ENCODE data around the gene KCNC1. TPM values are rescaled to one million over a fixed set of nuclear protein-coding genes. Genes with fewer than 3 reads are reported as not detected.

Gene KCNC1
- polyA plus RNA-seq, 1 donor from 2014 or later: 8.9 TPM

- H3K9me2 ChIP-seq (ENCODE audit: insufficient read depth, low read length): no peaks in the 10 kb centered on the region
- H3K27ac ChIP-seq (ENCODE audit: low read length): no peak overlapping the region
- H3K4me3 ChIP-seq (ENCODE audit: low read length): no peak overlapping the region
- no peaks in the 10 kb centered on the region for H4K20me1 ChIP-seq (ENCODE audit: insufficient read depth)
- H3K27me3 ChIP-seq (ENCODE audit: insufficient read depth, low read depth, low read length): peaks cover 41% of the 10 kb centered on the region
- H2AFZ ChIP-seq (ENCODE audit: low read depth, low read length): no peak overlapping the region
- H3K36me3 ChIP-seq (ENCODE audit: insufficient read depth, low read length): no peaks in the 10 kb centered on the region
- H3K9ac ChIP-seq (ENCODE audit: low read length): no peak overlapping the region
- no peaks in the 10 kb centered on the region for H3K9me3 ChIP-seq (ENCODE audit: low read length)
- no peaks in the 10 kb centered on the region for H3K79me2 ChIP-seq (replicated peaks; ENCODE audit: insufficient read depth, low read length)
- no peak for TF ChIP-seq REST (IDR thresholded peaks at IDR 0.05; ENCODE audit: borderline replicate concordance)
- H3K4me2 ChIP-seq (ENCODE audit: low read length): no peak overlapping the region
- no peaks in the 10 kb centered on the region for H3F3A ChIP-seq (ENCODE audit: insufficient read depth, low read length, poor library complexity, severe bottlenecking)
Observed at GRCh38 chr11:17714356-17714854, 20.2 kb upstream of the KCNC1 start.

GRCh38 chr11:17714870-17715269 is 19.7 kb upstream of the KCNC1 start:
- Histone ChIP-seq H3F3A (ENCODE audit: insufficient read depth, low read length, poor library complexity, severe bottlenecking) (no peaks in the 10 kb centered on the region), H3K4me2 (ENCODE audit: low read length) (no peak overlapping the region), H3K9ac (ENCODE audit: low read length) (no peak overlapping the region), H4K20me1 (ENCODE audit: insufficient read depth) (no peaks in the 10 kb centered on the region), H2AFZ (ENCODE audit: low read depth, low read length) (no peak overlapping the region), H3K36me3 (ENCODE audit: insufficient read depth, low read length) (no peaks in the 10 kb centered on the region), H3K9me2 (ENCODE audit: insufficient read depth, low read length) (no peaks in the 10 kb centered on the region), H3K27me3 (ENCODE audit: insufficient read depth, low read depth, low read length) (peaks cover 46% of the 10 kb centered on the region), H3K27ac (ENCODE audit: low read length) (no peak overlapping the region), H3K79me2 (replicated peaks; ENCODE audit: insufficient read depth, low read length) (no peaks in the 10 kb centered on the region), H3K4me3 (ENCODE audit: low read length) (no peak overlapping the region), H3K9me3 (ENCODE audit: low read length) (no peaks in the 10 kb centered on the region)
- TF ChIP-seq EZH2 (IDR thresholded peaks at IDR 0.05; ENCODE audit: borderline replicate concordance, insufficient read depth, low read length, poor library complexity, severe bottlenecking) (no peak), CTCF (IDR thresholded peaks at IDR 0.05; ENCODE audit: poor library complexity, severe bottlenecking) (no peak), REST (IDR thresholded peaks at IDR 0.05; ENCODE audit: borderline replicate concordance) (no peak), EP300 (conservative IDR thresholded peaks at IDR 0.05; ENCODE audit: poor library complexity, severe bottlenecking) (no peak), MXI1 (conservative IDR thresholded peaks at IDR 0.05; ENCODE audit: poor library complexity, severe bottlenecking) (no peak)
